K562 (cell line): ENCODE measurements around the gene DHRS7C.

Experiments used
- EP300 ChIP-seq: IDR thresholded peaks from 2 replicates; pipeline ENCODE4 v1.6.1; 2012; ENCODE audit warnings: low read length, improper control_type of control experiment
- EZH2 ChIP-seq: IDR thresholded peaks from 2 replicates; pipeline ENCODE4 v1.6.1; 2012; ENCODE audit warnings: low read depth, mild to moderate bottlenecking, inconsistent platforms, low read length, borderline replicate concordance
- KLF10 ChIP-seq: fragments of 250-450 bp; sonication (Bioruptor Pico); IDR thresholded peaks from 2 replicates; pipeline ENCODE4 v1.6.1; 2021; ENCODE audit warnings: matching md5 sums
- POLR2A ChIP-seq: fragments of 450-650 bp; conservative IDR thresholded peaks from 2 replicates; pipeline ENCODE4 v1.6.1; 2016
- POLR3A ChIP-seq: IDR thresholded peaks from 2 replicates; pipeline ENCODE4 v1.6.1; 2011; ENCODE audit warnings: borderline replicate concordance, mild to moderate bottlenecking, moderate library complexity; ENCODE audit not compliant: insufficient read length, insufficient read depth; ENCODE audit errors: extremely low read depth
- TF ChIP-seq, protein P1 (sequence below), 3 experiments: IDR thresholded peaks in 2 of 3; conservative IDR thresholded peaks in 1 of 3; 2 replicates each; pipeline ENCODE4 v1.5.1; 2011 to 2012; ENCODE audit warnings: low read length in 3 of 3, mild to moderate bottlenecking in 3 of 3, control low read depth in 2 of 3, improper control_type of control experiment in 1 of 3, inconsistent platforms in 1 of 3, low read depth in 1 of 3, mixed read lengths in 1 of 3, moderate library complexity in 1 of 3; ENCODE audit not compliant: insufficient read depth in 2 of 3

DNA sequence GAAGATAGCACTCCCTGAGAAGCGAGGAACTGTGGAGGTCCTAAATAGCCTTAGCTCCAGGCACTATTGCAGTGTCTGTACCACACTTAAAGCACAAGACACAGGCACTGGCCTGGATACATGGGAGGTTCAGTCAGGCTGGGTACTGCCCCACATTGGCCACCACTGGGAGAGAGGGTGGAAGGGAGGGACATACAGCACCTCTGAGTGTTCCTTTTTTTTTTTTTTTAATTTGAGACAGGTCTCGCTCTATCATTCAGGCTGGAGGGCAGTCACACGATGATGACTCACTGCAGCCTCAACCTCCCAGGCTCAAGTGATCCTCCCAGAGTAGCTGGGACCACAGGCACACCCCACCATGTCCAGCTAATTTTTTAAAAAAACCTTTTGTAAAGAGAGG, 29.1 kb upstream of the DHRS7C start:
- no peak for TF ChIP-seq POLR2A
- TF ChIP-seq POLR3A: no peak
- TF ChIP-seq, protein P1, sequence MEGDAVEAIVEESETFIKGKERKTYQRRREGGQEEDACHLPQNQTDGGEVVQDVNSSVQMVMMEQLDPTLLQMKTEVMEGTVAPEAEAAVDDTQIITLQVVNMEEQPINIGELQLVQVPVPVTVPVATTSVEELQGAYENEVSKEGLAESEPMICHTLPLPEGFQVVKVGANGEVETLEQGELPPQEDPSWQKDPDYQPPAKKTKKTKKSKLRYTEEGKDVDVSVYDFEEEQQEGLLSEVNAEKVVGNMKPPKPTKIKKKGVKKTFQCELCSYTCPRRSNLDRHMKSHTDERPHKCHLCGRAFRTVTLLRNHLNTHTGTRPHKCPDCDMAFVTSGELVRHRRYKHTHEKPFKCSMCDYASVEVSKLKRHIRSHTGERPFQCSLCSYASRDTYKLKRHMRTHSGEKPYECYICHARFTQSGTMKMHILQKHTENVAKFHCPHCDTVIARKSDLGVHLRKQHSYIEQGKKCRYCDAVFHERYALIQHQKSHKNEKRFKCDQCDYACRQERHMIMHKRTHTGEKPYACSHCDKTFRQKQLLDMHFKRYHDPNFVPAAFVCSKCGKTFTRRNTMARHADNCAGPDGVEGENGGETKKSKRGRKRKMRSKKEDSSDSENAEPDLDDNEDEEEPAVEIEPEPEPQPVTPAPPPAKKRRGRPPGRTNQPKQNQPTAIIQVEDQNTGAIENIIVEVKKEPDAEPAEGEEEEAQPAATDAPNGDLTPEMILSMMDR (IDR thresholded peaks at IDR 0.05 in 2 of 3, conservative IDR thresholded peaks at IDR 0.05 in 1 of 3; ENCODE audit: insufficient read depth in 2 of 3, low read depth in 1 of 3, low read length in 3 of 3): no peak
- TF ChIP-seq EP300: no peak
- no peak for TF ChIP-seq EZH2
- no peak for TF ChIP-seq KLF10 (CRISPR knock-in tag)
